ENCODE results near the gene MARCHF7.

DNA sequence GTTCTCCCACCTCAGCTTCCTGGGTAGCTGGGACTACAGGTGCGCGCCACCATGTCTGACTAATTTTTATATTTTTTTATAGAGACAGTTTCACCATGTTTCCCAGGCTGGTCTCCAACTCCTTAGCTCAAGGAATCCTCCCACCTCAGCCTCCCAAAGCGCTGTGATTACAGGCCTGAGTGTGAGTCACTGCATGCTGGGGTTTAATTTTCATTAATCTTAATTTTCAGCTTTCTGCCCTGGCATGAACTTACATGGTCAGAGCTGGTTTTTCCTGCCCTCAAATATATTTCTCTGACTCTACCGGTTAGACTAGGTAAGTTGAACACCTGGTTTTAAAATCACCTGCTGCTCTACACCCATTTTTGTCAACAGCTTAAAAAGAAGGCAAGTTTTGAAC is 3.1 kb downstream of the MARCHF7 start:
- TF ChIP-seq, protein P1, sequence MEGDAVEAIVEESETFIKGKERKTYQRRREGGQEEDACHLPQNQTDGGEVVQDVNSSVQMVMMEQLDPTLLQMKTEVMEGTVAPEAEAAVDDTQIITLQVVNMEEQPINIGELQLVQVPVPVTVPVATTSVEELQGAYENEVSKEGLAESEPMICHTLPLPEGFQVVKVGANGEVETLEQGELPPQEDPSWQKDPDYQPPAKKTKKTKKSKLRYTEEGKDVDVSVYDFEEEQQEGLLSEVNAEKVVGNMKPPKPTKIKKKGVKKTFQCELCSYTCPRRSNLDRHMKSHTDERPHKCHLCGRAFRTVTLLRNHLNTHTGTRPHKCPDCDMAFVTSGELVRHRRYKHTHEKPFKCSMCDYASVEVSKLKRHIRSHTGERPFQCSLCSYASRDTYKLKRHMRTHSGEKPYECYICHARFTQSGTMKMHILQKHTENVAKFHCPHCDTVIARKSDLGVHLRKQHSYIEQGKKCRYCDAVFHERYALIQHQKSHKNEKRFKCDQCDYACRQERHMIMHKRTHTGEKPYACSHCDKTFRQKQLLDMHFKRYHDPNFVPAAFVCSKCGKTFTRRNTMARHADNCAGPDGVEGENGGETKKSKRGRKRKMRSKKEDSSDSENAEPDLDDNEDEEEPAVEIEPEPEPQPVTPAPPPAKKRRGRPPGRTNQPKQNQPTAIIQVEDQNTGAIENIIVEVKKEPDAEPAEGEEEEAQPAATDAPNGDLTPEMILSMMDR (IDR thresholded peaks at IDR 0.05; ENCODE audit: poor library complexity), result no peak
- TF ChIP-seq EZH2 (IDR thresholded peaks at IDR 0.05; ENCODE audit: borderline replicate concordance) (no peak), EZH2phosphoT487 (IDR thresholded peaks at IDR 0.05; ENCODE audit: low read depth, severe bottlenecking, unreplicated experiment) (no peak)

Measured in hepatocyte (in vitro differentiated cells).